ENCODE results near the gene SLC35F3.

DNA sequence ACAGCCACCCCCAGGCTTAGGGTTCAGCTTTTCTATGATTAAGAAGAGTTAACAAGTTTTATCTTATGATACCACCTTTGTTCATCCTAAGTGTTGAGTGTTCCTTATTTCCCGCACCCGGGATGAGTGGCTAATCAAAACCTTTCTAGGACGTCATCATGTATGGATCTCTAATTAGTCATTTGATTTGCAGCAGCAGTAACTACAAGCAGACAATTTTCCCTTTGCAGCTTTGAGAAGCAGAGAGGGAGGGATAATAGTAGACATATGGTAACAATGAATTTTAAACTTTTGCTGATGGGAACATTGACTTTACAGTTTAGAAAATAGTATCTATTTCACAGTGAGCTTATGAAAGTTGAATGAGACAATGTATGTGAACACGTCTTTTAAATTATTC is 30.8 kb upstream of the SLC35F3 start:
- no peak for TF ChIP-seq EZH2 (IDR thresholded peaks at IDR 0.05; ENCODE audit: borderline replicate concordance, low read length)
- TF ChIP-seq, protein P1, sequence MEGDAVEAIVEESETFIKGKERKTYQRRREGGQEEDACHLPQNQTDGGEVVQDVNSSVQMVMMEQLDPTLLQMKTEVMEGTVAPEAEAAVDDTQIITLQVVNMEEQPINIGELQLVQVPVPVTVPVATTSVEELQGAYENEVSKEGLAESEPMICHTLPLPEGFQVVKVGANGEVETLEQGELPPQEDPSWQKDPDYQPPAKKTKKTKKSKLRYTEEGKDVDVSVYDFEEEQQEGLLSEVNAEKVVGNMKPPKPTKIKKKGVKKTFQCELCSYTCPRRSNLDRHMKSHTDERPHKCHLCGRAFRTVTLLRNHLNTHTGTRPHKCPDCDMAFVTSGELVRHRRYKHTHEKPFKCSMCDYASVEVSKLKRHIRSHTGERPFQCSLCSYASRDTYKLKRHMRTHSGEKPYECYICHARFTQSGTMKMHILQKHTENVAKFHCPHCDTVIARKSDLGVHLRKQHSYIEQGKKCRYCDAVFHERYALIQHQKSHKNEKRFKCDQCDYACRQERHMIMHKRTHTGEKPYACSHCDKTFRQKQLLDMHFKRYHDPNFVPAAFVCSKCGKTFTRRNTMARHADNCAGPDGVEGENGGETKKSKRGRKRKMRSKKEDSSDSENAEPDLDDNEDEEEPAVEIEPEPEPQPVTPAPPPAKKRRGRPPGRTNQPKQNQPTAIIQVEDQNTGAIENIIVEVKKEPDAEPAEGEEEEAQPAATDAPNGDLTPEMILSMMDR (conservative IDR thresholded peaks at IDR 0.05 in 1 of 2, IDR thresholded peaks at IDR 0.05 in 1 of 2; ENCODE audit: extremely low read depth in 1 of 2, insufficient read depth in 1 of 2, low read depth in 1 of 2, low read length in 2 of 2), result no peak

Measured in mammary epithelial cell (primary cell).